OCI-LY3 (cell line): ENCODE measurements around the gene SLC6A11.
A peak's percentile ranks its signal among the peaks of the same experiment; 100 is the strongest.

ENCODE experiments used
- H2AFZ ChIP-seq: fragments of 200-600, 300-600 bp; shearing (Covaris generic); 2 replicates; pipeline ENCODE4 v1.6.0; 2014; ENCODE audit warnings: antibody characterized with exemption, low read depth, low read length
- H3K27ac ChIP-seq: fragments of 200-600, 300-600 bp; sonication (generic); 2 replicates; pipeline ENCODE4 v1.5.1; 2014; ENCODE audit warnings: mild to moderate bottlenecking, low read length, moderate library complexity, mixed read lengths
- H3K27me3 ChIP-seq: fragments of 200-600, 300-600 bp; sonication (generic); 2 replicates; pipeline ENCODE4 v1.6.1; 2014; ENCODE audit warnings: low read depth, low read length, mixed read lengths
- H3K36me3 ChIP-seq: fragments of 200-600, 300-600 bp; sonication (generic); replicated peaks from 2 replicates; pipeline ENCODE3; 2014; ENCODE audit warnings: low read depth, low read length, mixed read lengths
- H3K4me1 ChIP-seq: fragments of 300-600, 200-600 bp; sonication (generic); 2 replicates; pipeline ENCODE4 v1.6.1; 2014; ENCODE audit warnings: low read length, mixed read lengths
- H3K4me2 ChIP-seq: fragments of 200-600, 300-600 bp; sonication (generic); 2 replicates; pipeline ENCODE4 v1.6.1; 2014; ENCODE audit warnings: low read length, mixed read lengths
- H3K4me3 ChIP-seq: fragments of 300-600, 200-600 bp; sonication (generic); 2 replicates; pipeline ENCODE4 v1.5.1; 2014; ENCODE audit warnings: antibody characterized with exemption, mild to moderate bottlenecking, low read length, moderate library complexity
- H3K79me2 ChIP-seq: fragments of 300-600, 200-600 bp; shearing (Covaris generic); 2 replicates; pipeline ENCODE4 v1.6.1; 2014; ENCODE audit warnings: mild to moderate bottlenecking, low read length, mixed read lengths
- H3K9ac ChIP-seq: fragments of 300-600, 200-600 bp; shearing (Covaris generic); 2 replicates; pipeline ENCODE4 v1.6.0; 2014; ENCODE audit warnings: mild to moderate bottlenecking, low read length, moderate library complexity
- H3K9me3 ChIP-seq: fragments of 200-600, 300-600 bp; shearing (Covaris generic); 2 replicates; pipeline ENCODE4 v1.6.1; 2014; ENCODE audit warnings: low read length, mixed read lengths; ENCODE audit not compliant: insufficient read depth
- H4K20me1 ChIP-seq: fragments of 200-600, 300-600 bp; sonication (generic); 2 replicates; pipeline ENCODE4 v1.6.1; 2016; ENCODE audit warnings: low read length, mixed read lengths; ENCODE audit not compliant: insufficient read depth
- CTCF ChIP-seq: fragments of 200-600, 300-600 bp; sonication (generic); IDR thresholded peaks from 2 replicates; pipeline ENCODE4 v1.5.1; 2014; ENCODE audit warnings: antibody characterized with exemption, low read length, low read depth
- EZH2phosphoT487 ChIP-seq: fragments of 200-600 bp; shearing (Covaris generic); IDR thresholded peaks from 2 replicates; pipeline ENCODE4 v1.6.1; 2018; ENCODE audit warnings: antibody characterized with exemption, mixed run types, low read depth

Gene SLC6A11

GRCh38 chr3:10950476-10951294 is 134.7 kb downstream of the SLC6A11 start:
- H3K4me1 ChIP-seq, result no peaks in the 10 kb centered on the region
- no peaks in the 10 kb centered on the region for H3K79me2 ChIP-seq
- H2AFZ ChIP-seq, result peak overlapping the region; percentile 52; the same call in 1 of the 2 replicates
- H4K20me1 ChIP-seq, result no peaks in the 10 kb centered on the region
- no peaks in the 10 kb centered on the region for H3K27me3 ChIP-seq
- no peak overlapping the region for H3K4me3 ChIP-seq
- H3K9me3 ChIP-seq, result no peaks in the 10 kb centered on the region
- H3K36me3 ChIP-seq, result no peaks in the 10 kb centered on the region
- TF ChIP-seq EZH2phosphoT487 (no peak), CTCF (peak; percentile 46)
- no peak overlapping the region for H3K9ac ChIP-seq
- no peak overlapping the region for H3K27ac ChIP-seq
- H3K4me2 ChIP-seq, result no peak overlapping the region

GRCh38 chr3:10951295-10951926 is 135.4 kb downstream of the SLC6A11 start:
- Histone ChIP-seq H3K9me3 (no peaks in the 10 kb centered on the region), H3K9ac (no peak overlapping the region), H3K36me3 (no peaks in the 10 kb centered on the region), H3K27me3 (no peaks in the 10 kb centered on the region), H4K20me1 (no peaks in the 10 kb centered on the region), H2AFZ (peak overlapping the region; percentile 52; the same call in 1 of the 2 replicates), H3K4me2 (no peak overlapping the region), H3K4me1 (no peaks in the 10 kb centered on the region), H3K27ac (no peak overlapping the region), H3K79me2 (no peaks in the 10 kb centered on the region), H3K4me3 (no peak overlapping the region)
- TF ChIP-seq EZH2phosphoT487, result no peak
- TF ChIP-seq CTCF, result no peak

GRCh38 chr3:10952525-10952924 is 136.5 kb downstream of the SLC6A11 start:
- no peak overlapping the region for H3K4me2 ChIP-seq
- no peak overlapping the region for H3K27ac ChIP-seq
- no peaks in the 10 kb centered on the region for H3K79me2 ChIP-seq
- no peak for TF ChIP-seq CTCF
- TF ChIP-seq EZH2phosphoT487, result no peak
- no peaks in the 10 kb centered on the region for H4K20me1 ChIP-seq
- H2AFZ ChIP-seq, result no peak overlapping the region
- H3K27me3 ChIP-seq, result 0 out of 2 replicates have a peak, but pooled peaks cover 5% of the 10 kb centered on the region
- H3K36me3 ChIP-seq, result no peaks in the 10 kb centered on the region
- no peak overlapping the region for H3K9ac ChIP-seq
- no peaks in the 10 kb centered on the region for H3K9me3 ChIP-seq
- no peaks in the 10 kb centered on the region for H3K4me1 ChIP-seq
- no peak overlapping the region for H3K4me3 ChIP-seq

- Histone ChIP-seq H3K4me2 (no peak overlapping the region), H3K27ac (no peak overlapping the region), H2AFZ (no peak overlapping the region), H3K9me3 (no peaks in the 10 kb centered on the region), H3K27me3 (0 out of 2 replicates have a peak, but pooled peaks cover 5% of the 10 kb centered on the region), H3K36me3 (no peaks in the 10 kb centered on the region), H3K79me2 (no peaks in the 10 kb centered on the region), H4K20me1 (no peaks in the 10 kb centered on the region), H3K4me1 (no peaks in the 10 kb centered on the region), H3K9ac (no peak overlapping the region), H3K4me3 (no peak overlapping the region)
- TF ChIP-seq CTCF, result no peak
- no peak for TF ChIP-seq EZH2phosphoT487
Observed at GRCh38 chr3:10954740-10955139, 138.7 kb downstream of the SLC6A11 start.
